CD4-positive, CD25-positive, alpha-beta regulatory T cell (primary cell): ENCODE data around the gene HSPA1B. TPM values are rescaled to one million over a fixed set of nuclear protein-coding genes. Genes with fewer than 3 reads are reported as not detected.
A peak's percentile ranks its signal among the peaks of the same experiment; 100 is the strongest.
"Not testable (repeated sequence)": the region's sequence is repeated elsewhere in the genome, so short reads cannot be mapped to it uniquely, and the experiment has no call there.

Experiments
- ATAC-seq, 2 donors: fragments of 150-1000 bp; cut with Tn5 transposase; one replicate each; pipeline ENCODE4 v1.10.0; 2021; ENCODE audit warnings: low read depth in 2 of 2, moderate number of reproducible peaks in 2 of 2, moderate library complexity in 1 of 2
- DNase-seq, 3 donors: peaks; one replicate each; pipeline versions ENCODE4 v3.0.0 to v3.0.0-alpha.2; 2012 to 2022; ENCODE audit warnings: mixed read lengths in 1 of 3
- H3K27ac ChIP-seq: one replicate; pipeline ENCODE4 v1.7.0; 2013; ENCODE audit warnings: mild to moderate bottlenecking, low read length; ENCODE audit not compliant: insufficient read depth, poor library complexity, severe bottlenecking
- H3K27me3 ChIP-seq: one replicate; pipeline ENCODE4 v1.7.0; 2013; ENCODE audit warnings: low read length; ENCODE audit not compliant: control insufficient read depth, insufficient read depth
- H3K36me3 ChIP-seq: one replicate; pipeline ENCODE4 v1.7.0; 2013; ENCODE audit warnings: mild to moderate bottlenecking, low read length, moderate library complexity; ENCODE audit not compliant: control insufficient read depth, insufficient read depth
- H3K4me1 ChIP-seq: 2 replicates; pipeline ENCODE4 v1.7.0; 2013; ENCODE audit warnings: mild to moderate bottlenecking, low read length; ENCODE audit not compliant: insufficient read depth, control insufficient read depth, poor library complexity, severe bottlenecking
- H3K4me3 ChIP-seq: one replicate; pipeline ENCODE4 v1.7.0; 2013; ENCODE audit warnings: low read depth, mild to moderate bottlenecking, low read length, moderate library complexity
- H3K9me3 ChIP-seq, 2 experiments: 1 replicate in 1 of 2; 2 replicates in 1 of 2; pipeline ENCODE4 v1.7.0; 2013; ENCODE audit warnings: low read length in 2 of 2, mild to moderate bottlenecking in 1 of 2, moderate library complexity in 1 of 2; ENCODE audit not compliant: control insufficient read depth in 2 of 2
- H3K27ac Mint-ChIP-seq, 3 donors: one replicate each; pipeline ENCODE4 v1.8.0; 2020 to 2022; ENCODE audit warnings: mild to moderate bottlenecking in 3 of 3, mixed read lengths in 3 of 3, moderate library complexity in 2 of 3
- H3K27me3 Mint-ChIP-seq: one replicate; pipeline ENCODE4 v1.8.0; 2022; ENCODE audit warnings: mild to moderate bottlenecking, mixed read lengths
- H3K36me3 Mint-ChIP-seq: one replicate; pipeline ENCODE4 v1.8.0; 2020; ENCODE audit warnings: mixed read lengths
- H3K4me1 Mint-ChIP-seq, 4 donors: one replicate each; pipeline ENCODE4 v1.8.0; 2020 to 2022; ENCODE audit warnings: mixed read lengths in 4 of 4, mild to moderate bottlenecking in 1 of 4
- H3K4me3 Mint-ChIP-seq, 4 donors: one replicate each; pipeline ENCODE4 v1.8.0; 2020 to 2022; ENCODE audit warnings: mild to moderate bottlenecking in 4 of 4, mixed read lengths in 4 of 4, moderate library complexity in 3 of 4
- H3K9me3 Mint-ChIP-seq, 7 donors: one replicate each; pipeline ENCODE4 v1.8.0; 2020 to 2022; ENCODE audit warnings: mixed read lengths in 7 of 7, mild to moderate bottlenecking in 3 of 7, moderate library complexity in 2 of 7
- polyA plus RNA-seq, 4 donors: library from polyadenylated mRNA; unstranded; fragments of 300-500 nt; fragmentation: Illumina TruSeq; gene quantifications; one replicate each; pipeline ENCODE4 v1.2.3, GENCODE V29; 2021
- total RNA-seq: library from RNA; stranded (reverse); gene quantifications from one replicate; pipeline ENCODE4 v1.2.3, GENCODE V29; 2022

Gene HSPA1B
- total and polyA plus RNA-seq, 5 donors from 2014 or later: 2.3 to 27.3 (median 3.1) TPM

DNA sequence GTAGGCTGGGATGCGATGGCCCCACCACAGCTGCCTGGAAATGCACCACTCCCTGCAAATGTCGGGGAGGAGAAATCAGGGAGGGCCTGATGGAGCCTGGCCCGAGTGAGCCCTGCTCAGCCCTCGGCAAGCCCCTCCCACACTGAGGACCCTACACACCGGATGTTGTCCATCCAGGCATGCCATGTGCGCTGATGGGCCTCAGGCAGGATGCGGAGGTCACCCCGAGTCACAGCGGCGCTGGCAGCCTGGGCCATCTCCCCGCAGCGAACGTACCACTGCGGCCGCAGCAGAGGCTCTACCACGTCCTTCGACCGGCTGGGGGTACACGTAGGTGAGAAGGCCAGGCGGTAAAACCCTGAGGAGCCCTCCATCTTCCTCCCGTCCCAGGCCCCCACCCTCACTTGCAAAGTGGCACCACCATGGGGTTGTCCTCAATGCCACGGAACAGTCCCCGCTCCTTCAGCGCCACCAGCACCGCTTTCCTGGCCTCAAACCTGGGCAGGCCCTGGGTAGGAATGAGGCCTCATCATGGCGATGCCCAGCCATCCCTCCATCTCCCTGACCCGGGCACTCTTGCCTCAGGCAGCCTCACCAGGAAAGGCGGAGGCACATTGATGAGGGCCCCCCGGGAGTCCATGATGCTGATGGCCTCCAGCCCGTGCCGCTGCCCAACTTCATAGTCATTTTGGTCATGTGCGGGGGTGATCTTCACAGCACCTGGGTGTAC is 45.2 kb upstream of the HSPA1B start:
- Mint-ChIP-seq H3K27me3 (no peaks in the 10 kb centered on the region), H3K36me3 (peaks cover 18% of the 10 kb centered on the region), H3K27ac (peak overlapping the region in 1 of 3 donors; percentile 31), H3K9me3 (no peaks in the 10 kb centered on the region), H3K4me3 (no peak overlapping the region), H3K4me1 (peaks cover 0 to 7% (median 3%) of the 10 kb centered on the region in 4 donors)
- ATAC-seq (no peak), DNase-seq (no peak)
- H3K4me3 ChIP-seq: no peak overlapping the region
- H3K27ac ChIP-seq: no peak overlapping the region
- no peaks in the 10 kb centered on the region for H3K27me3 ChIP-seq
- peaks cover 6% of the 10 kb centered on the region for H3K4me1 ChIP-seq
- peaks cover 26% of the 10 kb centered on the region for H3K36me3 ChIP-seq
- H3K9me3 ChIP-seq: no peaks in the 10 kb centered on the region

DNA sequence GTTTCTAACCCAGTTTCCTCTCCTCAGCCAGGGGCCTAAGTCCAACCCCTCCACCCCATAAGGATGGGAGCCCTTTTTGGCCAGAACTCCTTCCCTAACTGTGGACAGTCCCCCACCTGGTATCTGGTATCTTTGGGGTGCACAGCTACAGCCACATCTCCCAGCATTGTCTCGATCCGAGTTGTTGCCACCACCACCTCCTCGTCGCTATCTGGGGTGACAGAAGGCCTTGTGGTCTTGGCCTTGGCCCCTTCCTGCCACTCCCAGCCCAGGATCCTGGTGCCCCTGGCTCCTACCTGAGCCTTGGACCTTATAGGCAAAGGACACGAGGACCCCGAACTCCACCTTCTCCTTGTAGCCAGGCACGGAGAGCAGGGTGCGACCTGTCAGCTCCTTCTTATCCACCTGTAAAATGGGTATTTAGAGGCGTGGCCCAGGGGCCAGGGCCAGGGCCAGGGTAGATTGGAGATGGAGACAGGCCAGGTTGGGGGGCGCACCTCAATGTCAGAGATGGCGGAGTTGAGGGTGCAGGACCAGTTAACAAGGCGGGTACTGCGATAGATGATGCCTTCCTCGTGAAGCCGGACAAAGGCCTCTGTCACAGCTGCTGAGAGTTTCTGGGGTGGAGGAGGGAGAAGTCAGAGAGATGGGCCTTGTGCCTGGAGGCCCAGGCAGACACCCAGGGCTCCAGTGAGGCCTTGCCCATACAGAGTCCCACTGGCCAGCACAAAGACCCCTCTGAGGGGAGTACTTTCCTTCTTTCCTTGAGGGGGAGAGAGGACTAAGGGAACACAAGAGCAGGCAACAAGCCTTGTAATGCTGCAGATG is 43.2 kb upstream of the HSPA1B start:
- H3K4me1 ChIP-seq: no peaks in the 10 kb centered on the region
- ATAC-seq (no peak), DNase-seq (no peak)
- H3K36me3 ChIP-seq: peaks cover 23% of the 10 kb centered on the region
- Mint-ChIP-seq H3K36me3 (peaks cover 18% of the 10 kb centered on the region), H3K9me3 (no peaks in the 10 kb centered on the region), H3K27ac (peak overlapping the region in 1 of 3 donors; percentile 36), H3K4me1 (peaks cover 0 to 3% (median 0%) of the 10 kb centered on the region in 4 donors), H3K27me3 (no peaks in the 10 kb centered on the region), H3K4me3 (no peak overlapping the region)
- no peak overlapping the region for H3K4me3 ChIP-seq
- no peaks in the 10 kb centered on the region for H3K9me3 ChIP-seq
- H3K27me3 ChIP-seq: no peaks in the 10 kb centered on the region
- H3K27ac ChIP-seq: no peak overlapping the region

DNA sequence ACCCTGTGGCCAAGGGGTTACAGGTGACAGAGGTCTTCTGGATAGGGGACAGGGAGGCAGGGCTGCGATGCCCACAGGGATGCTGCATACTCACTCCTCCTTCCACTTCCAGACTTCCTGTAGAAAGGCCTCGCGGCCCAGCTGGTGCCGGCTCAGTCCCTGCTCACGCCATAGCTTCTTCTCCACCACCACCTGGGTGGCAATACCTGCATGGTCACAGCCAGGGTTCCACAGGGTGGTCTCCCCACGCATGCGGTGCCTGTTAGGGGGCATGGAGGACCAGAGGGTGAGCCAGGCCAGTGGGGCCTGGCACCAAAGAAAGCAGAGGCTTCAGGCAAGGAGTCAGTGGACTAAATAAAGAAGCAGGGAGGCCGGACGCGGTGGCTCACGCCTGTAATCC is 42.1 kb upstream of the HSPA1B start:
- H3K36me3 Mint-ChIP-seq: peaks cover 18% of the 10 kb centered on the region

DNA sequence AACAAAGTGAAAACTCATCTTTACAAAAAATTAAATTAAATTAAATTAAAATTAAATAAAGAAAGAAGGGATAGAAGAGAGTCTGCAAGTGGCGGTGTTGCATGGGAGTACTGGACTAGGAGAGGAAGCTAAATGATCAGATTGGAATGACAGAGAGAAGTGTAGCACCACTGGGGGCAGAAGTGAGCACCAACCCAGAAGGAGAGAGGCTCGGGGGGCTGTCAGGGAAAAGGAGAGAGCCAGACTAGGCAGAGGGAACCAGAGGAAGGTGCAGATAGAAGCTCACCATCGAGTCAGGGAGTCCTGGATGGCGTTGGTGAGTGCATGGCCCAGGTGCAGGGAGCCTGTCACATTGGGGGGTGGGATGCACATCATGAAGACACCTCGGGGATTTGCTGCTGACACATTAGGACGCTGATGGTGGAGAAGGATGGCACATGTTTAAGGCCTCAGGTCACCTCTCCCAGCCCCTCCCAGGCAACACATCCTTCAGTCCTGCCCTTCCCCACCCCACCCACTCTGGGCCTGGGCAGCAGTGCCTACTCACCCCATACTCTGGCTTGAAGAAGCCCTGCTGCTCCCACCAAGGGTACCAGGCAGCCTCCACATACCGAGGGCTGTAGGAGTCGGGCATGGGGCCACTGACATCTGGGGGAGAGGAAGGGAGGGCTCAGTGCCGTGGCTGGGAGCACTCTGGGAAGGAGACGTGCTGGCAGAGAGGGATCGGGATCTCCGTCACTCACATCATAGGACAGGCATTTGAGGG is 36.0 kb upstream of the HSPA1B start:
- Mint-ChIP-seq H3K9me3 (peaks cover 0 to 2% (median 0%) of the 10 kb centered on the region in 7 donors), H3K4me3 (peak overlapping the region in 2 of 4 donors; percentile 61), H3K4me1 (peaks cover 9 to 45% (median 22%) of the 10 kb centered on the region in 4 donors), H3K36me3 (peaks cover 7% of the 10 kb centered on the region), H3K27me3 (no peaks in the 10 kb centered on the region), H3K27ac (peak overlapping the region in 1 of 3 donors; percentile 70)
- no peak overlapping the region for H3K4me3 ChIP-seq
- H3K9me3 ChIP-seq: no peaks in the 10 kb centered on the region
- H3K27ac ChIP-seq: no peak overlapping the region
- peaks cover 26% of the 10 kb centered on the region for H3K4me1 ChIP-seq
- no peak for ATAC-seq
- H3K36me3 ChIP-seq: peaks cover 11% of the 10 kb centered on the region
- H3K27me3 ChIP-seq: no peaks in the 10 kb centered on the region
- DNase-seq: peak in 1 of 3 donors; percentile 36

More for the DNA sequence above, 42.1 kb upstream of the HSPA1B start:
- Mint-ChIP-seq H3K4me1 (peaks cover under 1 to 7% (median 1%) of the 10 kb centered on the region in 4 donors), H3K9me3 (no peaks in the 10 kb centered on the region), H3K4me3 (no peak overlapping the region), H3K27ac (no peak overlapping the region), H3K27me3 (no peaks in the 10 kb centered on the region)
- Histone ChIP-seq H3K9me3 (no peaks in the 10 kb centered on the region), H3K27ac (no peak overlapping the region), H3K4me3 (no peak overlapping the region), H3K4me1 (no peaks in the 10 kb centered on the region), H3K36me3 (peaks cover 20% of the 10 kb centered on the region), H3K27me3 (no peaks in the 10 kb centered on the region)
- ATAC-seq (no peak), DNase-seq (no peak)

DNA sequence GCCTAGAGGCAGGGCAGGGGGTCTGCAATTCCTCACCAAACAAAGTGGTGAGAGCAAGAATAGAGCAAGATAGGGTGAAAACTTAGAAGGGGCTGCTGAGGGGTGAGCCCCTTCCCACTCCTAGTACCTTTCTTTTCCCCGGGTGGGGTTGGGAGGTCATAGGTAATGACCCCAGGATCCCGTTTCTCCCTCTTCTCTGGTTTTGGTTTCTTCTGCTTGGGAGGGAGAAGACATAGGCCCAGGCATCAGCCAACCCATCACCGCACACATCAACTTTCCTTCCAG is 35.5 kb upstream of the HSPA1B start:
- Mint-ChIP-seq H3K27ac (peak overlapping the region in 1 of 3 donors; percentile 59), H3K4me1 (peaks cover 9 to 50% (median 25%) of the 10 kb centered on the region in 4 donors), H3K9me3 (peaks cover 0 to 2% (median 0%) of the 10 kb centered on the region in 7 donors), H3K27me3 (no peaks in the 10 kb centered on the region), H3K36me3 (peaks cover 7% of the 10 kb centered on the region), H3K4me3 (no peak overlapping the region)
- Histone ChIP-seq H3K36me3 (peaks cover 11% of the 10 kb centered on the region), H3K27me3 (no peaks in the 10 kb centered on the region), H3K4me1 (peaks cover 32% of the 10 kb centered on the region), H3K27ac (no peak overlapping the region), H3K4me3 (no peak overlapping the region), H3K9me3 (no peaks in the 10 kb centered on the region)
- ATAC-seq (no peak), DNase-seq (no peak)

DNA sequence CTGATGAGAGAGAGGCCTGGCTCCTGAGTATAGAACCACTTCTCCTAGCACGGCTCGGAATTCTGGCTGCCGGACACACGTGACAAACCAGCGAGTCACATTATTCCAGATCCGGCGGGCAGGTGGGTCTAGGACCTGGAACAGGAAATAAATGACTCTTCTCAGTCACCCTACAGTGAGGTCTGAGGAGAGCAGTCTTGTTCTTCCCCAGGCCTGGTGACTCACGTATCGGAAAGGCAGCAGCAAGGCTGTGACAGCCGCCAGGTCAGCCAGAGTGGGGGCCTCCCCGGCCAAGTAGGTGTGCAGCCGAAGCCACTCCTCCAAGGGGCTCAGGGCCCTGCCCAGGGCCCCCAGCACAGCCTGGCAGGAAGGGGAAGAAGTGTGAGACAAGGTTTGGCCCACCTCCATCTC is 34.8 kb upstream of the HSPA1B start:
- peaks cover 0 to 2% (median 0%) of the 10 kb centered on the region in 7 donors for H3K9me3 Mint-ChIP-seq
- H3K4me1 Mint-ChIP-seq: peaks cover 9 to 57% (median 32%) of the 10 kb centered on the region in 4 donors
- ATAC-seq (no peak), DNase-seq (no peak)
- Histone ChIP-seq H3K27me3 (no peaks in the 10 kb centered on the region), H3K27ac (peak overlapping the region; percentile 23), H3K36me3 (peaks cover 11% of the 10 kb centered on the region), H3K4me3 (no peak overlapping the region), H3K9me3 (no peaks in the 10 kb centered on the region), H3K4me1 (peaks cover 39% of the 10 kb centered on the region)
- peak overlapping the region in 1 of 4 donors; percentile 43 for H3K4me3 Mint-ChIP-seq
- no peaks in the 10 kb centered on the region for H3K27me3 Mint-ChIP-seq
- peaks cover 10% of the 10 kb centered on the region for H3K36me3 Mint-ChIP-seq
- H3K27ac Mint-ChIP-seq: peak overlapping the region; percentile 15 to 99 (median 43)

DNA sequence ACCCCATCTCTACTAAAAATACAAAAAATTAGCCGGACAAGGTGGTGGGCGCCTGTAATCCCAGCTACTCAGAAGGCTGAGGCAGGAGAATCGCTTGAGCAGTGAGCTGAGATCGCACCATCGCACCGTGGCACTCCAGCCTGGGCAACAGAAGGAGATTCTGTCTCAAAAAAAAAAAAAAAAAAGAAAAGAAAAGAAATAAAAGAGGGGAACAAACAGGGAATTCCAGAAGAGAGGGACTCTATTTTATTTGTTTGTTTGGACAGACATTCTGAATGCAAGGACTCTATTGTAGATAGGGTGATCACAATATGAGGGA is 33.7 kb upstream of the HSPA1B start:
- Histone ChIP-seq H3K4me1 (peaks cover 46% of the 10 kb centered on the region), H3K27ac (peak overlapping the region; percentile 90), H3K36me3 (peaks cover 11% of the 10 kb centered on the region), H3K4me3 (peak overlapping the region; percentile 74)
- Mint-ChIP-seq H3K36me3 (peaks cover 11% of the 10 kb centered on the region), H3K27ac (peak overlapping the region; percentile 80 to 99 (median 85)), H3K4me1 (peaks cover 9 to 66% (median 36%) of the 10 kb centered on the region in 4 donors), H3K4me3 (peak overlapping the region; percentile 77 to 100 (median 98))
- ATAC-seq, H3K27me3 Mint-ChIP-seq, H3K9me3 ChIP-seq, DNase-seq, H3K27me3 ChIP-seq, H3K9me3 Mint-ChIP-seq: not testable (repeated sequence)
